Stimulated activated CD8-positive, alpha-beta memory T cell treated with anti-CD3 and anti-CD28 coated beads, Interleukin-7, amount 100 ng/mL, for 1 hour (primary cell): ENCODE measurements around the gene CAPSL.
"Not testable (repeated sequence)": the region's sequence is repeated elsewhere in the genome, so short reads cannot be mapped to it uniquely, and the experiment has no call there.

Source experiments
- DNase-seq, 2 donors: peaks; one replicate each; pipeline ENCODE4 v3.0.0-alpha.2; 2020; ENCODE audit warnings: low read depth in 2 of 2

CAPSL gene

DNA sequence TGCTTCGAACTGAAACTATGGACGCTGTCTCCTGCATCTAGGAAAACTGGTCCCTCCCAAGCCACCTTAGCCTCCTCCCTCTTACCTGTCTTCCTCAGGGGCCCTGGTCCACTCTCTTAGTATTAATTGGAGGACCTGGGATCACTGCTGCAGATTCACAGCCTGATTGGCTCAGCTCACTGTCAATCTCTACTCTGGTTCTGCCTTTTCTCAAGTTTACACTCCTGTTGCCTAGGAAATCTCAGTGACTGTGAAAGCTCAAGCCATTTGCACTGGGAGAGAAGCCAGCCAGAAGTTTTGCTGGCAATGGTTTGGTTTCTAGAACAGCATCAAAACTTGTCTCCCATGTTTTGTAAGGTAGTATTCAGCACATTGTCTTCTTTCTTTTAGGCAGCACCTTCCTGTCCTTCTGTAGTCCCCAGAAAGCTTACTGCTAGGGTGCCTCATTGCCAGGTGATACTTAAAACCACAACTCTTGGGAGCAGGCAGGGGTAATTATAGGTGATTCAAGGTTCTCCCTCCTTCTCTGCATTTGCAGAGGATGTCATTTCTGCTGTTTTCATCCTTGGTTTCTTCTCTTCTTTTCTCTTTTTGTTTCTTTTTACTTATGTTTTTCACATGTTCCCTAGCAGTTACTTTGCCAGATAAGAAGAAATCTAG is at the start of gene CAPSL:
Gene CAPSL, minus strand, starts transcription at position 55 of the 660 bp plus-strand sequence. CDS start 17,502 bp downstream, outside the sequence.
- DNase-seq = no peak

DNA sequence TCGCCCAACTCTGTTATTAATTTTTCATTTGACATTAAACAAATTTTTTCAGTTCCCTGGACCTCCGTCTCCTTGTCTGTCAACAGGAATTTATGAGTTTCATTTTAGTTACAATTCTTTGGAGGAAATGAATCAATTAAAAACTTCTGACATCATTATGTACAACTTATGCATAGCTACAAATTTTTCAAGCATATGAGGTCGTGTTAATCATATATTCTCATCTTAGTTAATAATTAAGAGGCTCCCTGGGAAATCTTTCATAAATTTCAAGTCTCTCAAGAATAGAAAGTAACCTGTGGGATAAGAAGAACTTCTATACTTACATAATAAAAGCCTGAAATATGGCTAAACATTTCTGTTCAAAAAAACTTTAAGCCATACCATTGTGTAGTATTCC is 49.4 kb upstream of the CAPSL start:
- DNase-seq = no peak

DNA sequence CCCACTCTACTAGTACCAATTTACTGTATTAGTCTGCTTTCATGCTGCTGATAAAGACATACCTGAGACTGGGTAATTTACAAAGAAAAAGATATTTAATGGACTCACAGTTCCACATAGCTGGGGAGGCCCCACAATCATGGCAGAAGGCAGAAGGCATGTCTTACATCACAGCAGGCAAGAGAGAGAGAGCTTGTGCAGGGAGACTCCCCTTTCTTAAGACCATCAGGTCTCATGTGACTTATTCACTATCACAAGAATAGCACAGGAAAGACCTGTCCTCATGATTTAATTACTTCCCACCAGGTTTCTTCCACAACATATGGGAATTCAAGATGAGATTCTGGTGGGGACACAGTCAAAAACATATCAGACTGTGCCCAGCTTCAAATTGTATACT is 41.3 kb upstream of the CAPSL start:
- no peak for DNase-seq

DNA sequence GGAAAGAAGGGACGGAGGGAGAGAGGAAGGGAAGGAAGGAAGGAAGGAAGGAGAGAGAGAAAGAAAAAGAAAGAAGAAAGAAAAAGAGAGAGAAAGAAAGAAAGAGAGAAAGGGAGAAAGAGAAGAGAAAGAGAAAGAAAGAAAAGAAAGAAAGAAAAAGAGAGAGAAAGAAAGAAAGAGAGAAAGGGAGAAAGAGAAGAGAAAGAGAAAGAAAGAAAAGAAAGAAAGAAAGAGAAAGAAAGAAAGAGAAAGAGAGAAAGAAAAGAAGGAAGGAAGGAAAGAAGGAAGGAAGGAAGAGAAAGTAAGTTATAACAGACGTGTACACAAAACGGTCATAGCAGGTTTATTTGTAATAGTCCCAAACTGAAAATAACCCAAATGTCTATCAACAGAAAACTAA is 38.4 kb upstream of the CAPSL start:
- DNase-seq = not testable (repeated sequence)

DNA sequence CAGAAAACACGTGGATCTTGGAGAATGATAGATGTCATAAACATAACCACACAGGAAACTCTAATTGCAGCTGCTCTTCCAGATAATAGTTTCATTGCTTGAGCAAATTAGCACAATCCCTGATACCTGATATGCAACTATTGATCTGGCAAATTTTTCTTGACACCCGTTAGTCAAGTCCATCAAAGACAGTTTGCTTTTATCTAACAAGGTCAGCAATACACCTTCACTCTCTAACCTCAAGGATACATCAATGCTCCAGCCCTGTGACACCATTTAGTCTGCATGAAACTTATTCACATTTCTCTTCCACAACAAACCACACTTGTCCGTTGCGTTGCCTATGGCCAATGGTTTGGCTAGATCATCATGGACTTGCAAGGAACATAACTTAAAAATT is 36.1 kb upstream of the CAPSL start:
- DNase-seq = no peak

DNA sequence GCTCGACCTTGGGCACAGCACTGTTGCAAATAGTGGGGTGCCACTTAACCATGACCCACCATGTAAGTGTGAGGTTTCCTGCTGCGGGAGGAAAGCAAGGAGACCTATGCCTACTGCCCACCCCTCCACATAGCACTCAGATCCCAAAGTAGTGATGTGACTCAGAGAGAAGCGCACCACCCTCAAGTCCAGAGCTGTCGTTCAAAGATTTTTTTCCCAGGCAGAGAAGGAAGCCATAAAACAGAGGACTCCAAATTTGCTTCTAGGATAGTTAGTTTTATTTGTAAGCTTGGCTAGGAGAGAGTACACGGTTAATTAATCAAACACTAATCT is 33.4 kb upstream of the CAPSL start:
- no peak for DNase-seq

DNA sequence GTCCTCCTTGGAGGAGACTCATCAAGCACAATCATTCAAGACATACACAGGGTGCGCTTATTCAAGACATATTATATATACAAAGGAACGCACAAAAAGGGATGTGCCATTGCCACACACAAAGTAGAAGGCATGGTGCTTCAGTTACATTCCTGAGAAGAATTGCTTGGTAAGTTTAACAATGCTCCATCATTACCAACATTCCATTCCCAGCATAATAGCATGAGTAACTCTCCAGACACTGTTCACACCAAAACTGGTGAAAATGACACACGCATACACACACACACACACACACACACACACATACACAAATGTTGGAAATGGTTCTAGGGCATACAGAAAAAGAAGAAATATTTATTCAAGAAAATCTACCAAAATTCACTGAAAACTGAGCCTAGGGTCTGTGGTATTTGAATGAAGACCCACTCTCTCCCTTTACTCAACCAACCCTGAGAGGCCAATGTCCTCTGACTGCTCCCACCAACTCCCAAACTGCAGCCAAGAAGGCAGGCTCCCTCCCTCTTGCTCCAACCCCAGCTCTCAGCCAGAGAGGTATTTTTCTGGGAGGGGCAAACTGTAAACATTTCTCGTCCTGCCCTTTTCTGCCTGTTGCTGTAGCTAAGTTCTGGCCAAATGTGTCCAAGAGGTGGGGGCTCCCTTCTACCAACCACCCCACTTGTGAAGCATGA is 32.9 kb upstream of the CAPSL start:
- DNase-seq = no peak

DNA sequence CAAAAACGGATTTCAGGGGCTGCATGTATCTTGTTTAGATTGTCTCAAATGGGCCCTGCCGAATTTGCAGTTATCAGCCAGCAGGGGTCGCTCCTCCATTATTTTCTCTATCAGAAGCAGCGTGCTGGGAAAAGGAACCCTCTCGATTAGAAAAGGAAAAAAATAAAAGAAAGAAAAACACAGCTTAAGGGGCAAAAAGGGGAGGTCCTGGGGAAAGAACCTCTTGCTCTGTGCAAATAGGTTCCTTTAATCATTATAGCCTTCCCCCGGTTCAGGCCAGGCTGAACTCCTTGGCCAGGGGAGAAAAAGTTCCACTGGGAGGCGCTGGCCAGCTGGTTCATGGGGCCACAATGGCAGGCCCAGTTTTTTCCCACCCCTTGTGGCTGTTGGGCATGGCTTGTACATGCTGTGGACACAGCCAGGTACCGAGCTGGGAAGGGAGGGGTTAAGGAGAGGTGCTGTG is 25.0 kb upstream of the CAPSL start:
- DNase-seq = no peak

DNA sequence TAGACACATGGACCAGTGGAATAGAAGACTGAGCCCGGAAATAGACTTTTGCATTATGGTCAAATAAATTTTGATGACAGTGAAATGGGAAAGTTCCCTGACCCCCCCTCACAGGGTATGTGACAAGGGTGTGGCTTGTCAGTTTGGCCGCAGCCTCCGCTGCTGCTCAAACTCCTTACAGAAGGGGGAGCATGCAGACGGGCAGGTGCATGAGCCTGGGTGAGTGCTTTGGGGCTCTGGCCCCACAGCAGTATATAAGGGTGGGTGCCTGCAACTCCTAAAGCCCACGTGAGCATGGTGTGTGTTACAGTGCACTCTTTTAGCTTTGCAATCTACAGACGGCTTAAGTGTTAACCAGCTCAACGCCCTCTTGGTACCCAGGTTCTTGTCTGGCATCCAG is 21.9 kb upstream of the CAPSL start:
- no peak for DNase-seq

DNA sequence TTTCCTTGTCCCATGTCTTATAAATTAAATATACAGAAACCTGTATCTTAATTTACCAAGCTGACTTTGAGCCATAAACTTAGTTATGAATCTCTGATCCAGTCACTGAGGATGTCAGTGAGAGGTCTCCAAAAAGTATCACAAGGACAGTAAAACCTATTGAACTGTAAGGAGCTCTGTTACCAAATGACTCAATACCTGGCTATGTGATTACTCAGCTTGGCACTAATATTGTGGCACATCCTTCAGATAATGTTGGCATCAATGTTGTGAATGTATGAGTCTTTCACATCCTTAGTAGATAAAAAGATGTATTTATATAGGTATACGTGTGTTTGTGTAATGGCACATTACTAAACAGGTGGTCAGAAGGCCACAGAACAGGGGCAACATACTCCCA is 18.0 kb upstream of the CAPSL start:
- DNase-seq = no peak

DNA sequence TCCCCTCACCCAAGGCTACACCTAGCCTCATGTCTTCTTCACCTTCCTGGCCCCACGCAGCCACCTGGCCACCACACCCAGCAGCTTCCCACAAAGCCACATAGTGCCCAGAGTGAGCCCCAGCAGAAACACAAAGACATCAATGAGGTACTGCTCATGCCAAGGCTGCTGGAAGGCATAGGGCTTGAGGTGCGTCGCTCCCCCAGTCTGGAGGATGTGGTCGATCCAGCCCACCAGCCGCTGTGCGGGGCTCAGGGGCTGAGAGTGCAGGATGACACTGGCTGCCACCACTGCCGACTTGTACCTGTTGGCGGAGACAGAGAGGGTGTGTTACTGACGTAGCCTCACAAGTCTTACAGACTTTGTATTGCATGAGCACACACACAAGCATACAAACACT is 15.8 kb upstream of the CAPSL start:
- no peak for DNase-seq

DNA sequence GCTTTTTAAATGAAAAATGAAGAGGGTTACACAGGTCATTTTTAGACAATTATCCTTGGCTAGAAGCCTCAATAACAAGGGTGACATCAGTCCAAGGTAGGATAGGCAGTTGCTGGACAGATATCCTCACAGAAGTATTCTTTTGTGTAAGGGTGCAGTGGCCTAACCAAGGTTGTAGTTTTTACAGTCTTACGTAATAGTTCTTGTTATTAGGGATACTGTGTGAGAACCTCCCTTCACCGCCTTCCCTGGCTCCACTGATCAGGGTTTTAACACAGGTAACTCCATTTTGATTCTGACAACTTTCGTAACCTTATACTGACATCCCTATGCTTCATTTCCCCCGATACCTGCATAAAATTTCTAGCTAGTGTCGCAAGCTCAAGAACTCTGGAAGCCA is 8.7 kb upstream of the CAPSL start:
- DNase-seq = no peak

DNA sequence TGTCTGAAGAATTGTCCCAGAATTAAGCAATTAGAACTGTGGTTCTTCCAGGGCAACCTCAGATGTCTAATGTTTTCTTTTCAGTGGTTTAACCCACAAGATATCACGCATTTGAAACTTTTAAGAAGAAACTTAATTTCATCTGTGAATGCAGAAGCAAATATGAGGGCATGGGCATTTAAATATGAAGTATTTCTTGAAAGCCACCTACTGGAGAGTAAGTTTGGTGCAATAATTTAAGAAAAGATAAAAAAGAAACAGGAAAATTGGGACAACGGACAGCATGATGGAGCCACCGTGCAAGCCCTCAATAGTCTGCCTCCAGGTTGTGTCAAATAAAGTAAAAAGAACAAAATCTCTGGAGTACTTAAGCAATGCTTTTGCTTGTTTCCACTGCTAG is 1.2 kb upstream of the CAPSL start:
- DNase-seq = no peak

DNA sequence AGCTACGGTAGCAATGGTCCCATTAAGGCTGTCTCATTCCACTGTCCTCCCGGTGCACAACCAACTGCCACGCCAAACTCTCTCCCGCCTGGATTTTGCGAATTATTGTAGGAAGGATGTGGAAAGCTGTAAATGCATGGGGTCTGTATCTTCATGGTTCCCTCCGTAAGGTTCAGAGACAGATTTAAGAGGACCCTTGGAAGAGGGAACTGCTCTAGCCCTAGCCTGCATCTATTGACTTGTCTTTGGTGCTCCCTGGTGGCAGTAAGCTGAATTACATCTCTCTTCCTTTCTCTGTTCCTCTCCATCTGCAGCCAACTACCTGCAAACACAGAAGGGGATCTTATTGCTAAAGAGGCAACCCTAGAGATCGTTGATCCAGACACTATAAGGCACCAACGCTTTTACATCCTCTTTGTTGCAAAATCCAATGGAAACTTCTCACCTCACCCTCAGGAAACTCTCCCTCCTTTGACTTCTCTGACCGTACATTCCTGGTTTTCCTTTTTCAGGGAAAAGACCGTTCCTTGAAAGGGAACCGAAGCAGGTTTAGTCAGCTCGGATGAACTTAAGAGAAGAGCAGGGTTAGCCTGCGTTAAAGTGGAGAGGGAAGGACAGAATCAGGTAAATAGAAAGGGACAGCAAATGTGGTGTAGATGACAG is 11.9 kb downstream of the CAPSL start:
- peak in 1 of 2 donors; percentile 32 for DNase-seq

DNA sequence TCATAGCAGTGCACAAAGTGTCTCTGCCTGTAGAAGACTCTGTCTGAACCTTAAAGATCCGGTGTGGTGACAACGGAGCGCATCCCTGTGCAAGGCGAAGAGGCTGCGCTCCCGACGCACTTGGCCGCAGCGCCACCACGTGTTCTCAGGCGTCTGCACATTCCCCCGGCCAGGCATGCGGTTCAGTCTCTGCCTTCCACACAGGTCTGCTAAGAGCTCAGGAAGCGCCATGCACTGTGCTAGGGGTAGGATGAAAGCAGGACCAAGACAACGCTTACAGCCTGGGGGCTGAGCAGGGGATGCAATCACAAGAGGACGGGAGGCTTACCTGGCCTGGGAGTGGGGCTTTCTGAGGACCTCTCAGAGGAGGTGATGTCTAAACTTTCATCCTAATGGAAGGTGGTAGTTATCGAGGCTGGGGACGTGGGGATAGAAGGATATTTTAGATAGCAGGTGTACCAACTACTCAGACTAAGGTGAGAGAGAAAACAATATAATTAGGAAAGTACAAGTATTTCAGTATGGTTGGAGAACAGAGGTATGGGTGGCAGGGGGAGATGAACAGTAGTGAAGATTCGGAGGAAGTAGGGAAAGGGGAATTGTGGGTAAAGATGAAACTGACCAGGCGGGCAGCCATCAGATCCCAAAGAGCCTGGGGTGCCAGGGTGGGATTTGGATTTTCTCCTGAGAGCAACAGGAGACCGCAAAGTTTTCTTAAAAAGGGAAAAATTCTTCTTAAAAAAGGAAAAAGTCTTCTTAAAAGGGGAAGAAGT is 13.3 kb downstream of the CAPSL start:
- DNase-seq = peak; percentile 67

DNA sequence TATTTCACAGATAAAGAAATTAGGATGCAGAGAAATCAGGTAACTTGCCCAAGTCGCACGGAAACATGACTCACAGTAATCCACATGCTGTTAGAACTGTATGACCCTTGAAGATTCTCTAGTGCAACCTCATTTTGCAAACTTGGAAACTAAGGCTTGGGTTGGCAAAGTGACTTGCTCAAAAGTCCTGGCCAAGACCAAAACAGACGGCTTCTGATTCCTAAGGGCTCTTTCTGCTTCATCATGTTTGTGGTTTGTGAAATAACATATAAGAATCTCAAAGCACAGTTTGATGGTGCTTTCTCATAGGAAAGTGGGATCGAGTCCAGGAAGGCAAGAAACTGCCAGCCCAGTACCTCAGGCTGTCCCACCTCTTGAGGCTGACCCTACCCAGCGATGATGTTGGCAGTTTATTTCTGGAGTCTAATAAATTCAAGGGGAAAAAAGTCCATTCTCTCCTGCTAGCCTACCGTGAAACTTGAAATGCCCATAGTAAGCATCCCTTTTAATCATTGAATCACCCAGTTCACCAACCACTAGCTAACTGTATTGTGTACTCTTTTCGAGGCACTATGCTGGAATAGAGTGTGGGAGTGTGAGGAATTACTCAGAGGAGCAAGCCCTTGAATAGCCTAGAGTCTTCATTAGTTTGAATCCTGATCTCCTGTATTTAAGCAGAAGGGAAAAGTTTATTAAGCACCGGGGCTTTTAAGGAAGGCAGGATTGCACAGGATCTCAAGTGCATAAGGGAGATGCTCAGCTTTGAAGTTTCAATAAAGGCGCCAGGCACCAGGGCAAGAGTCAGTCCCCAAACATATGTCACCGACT is 14.1 kb downstream of the CAPSL start:
- DNase-seq = no peak

DNA sequence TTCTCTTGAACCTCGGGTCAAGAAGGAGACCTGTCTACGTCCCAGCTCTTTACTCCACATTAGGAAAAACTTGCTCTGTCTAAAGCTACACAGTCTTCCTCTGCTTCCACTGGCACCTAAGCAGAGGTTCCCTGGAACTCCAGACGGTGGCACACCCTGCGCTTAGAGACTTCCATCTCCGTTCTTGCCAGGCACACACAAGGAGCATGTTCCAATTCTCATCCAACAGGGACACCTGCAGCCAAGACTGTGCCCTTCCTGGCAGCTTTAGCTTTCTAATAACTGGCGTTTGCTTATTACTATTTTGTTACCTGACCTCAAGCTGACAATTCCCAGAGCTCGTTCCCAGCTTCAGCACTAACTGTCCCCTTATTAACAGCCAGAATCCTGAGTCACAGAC is 16.0 kb downstream of the CAPSL start:
- no peak for DNase-seq

DNA sequence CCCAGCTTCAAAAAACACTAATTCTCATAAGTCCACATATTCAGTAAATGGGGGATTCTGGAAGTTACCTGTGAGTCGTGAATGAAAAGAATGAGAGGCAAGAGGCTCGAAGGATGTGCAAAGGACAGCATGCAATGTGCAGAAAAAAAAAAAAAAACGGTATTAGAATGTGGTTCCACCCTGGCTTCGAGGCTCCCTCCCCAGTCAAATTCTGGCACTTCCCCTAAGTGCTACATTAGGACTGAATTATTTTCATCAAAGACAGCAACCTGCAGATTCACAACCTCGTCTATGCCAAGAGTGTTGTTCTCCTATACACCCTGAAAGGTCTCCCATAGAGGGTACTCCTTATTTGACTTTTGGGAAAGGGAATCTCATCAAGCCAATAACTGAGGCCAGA is 16.5 kb downstream of the CAPSL start:
- DNase-seq = no peak

DNA sequence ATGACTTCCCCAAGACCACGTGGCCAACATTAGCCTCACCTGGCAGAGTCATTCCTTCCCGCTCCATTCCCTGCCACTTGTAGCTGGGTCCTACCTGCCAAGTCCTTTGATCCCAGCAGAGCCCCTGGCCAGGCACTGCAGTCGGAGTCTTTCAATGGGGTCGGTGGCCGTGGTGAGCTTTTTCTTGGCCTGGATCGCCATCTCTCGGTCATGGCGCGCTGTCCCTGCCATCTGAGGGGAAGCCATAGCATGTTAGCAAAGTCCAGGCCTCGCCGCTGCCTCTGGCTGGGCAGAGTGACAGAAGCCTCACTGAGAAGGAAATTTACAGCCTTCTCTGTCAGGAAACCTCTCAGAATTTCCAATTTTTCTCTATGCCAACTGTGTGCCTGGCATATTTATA is 17.5 kb downstream of the CAPSL start:
- DNase-seq = no peak

DNA sequence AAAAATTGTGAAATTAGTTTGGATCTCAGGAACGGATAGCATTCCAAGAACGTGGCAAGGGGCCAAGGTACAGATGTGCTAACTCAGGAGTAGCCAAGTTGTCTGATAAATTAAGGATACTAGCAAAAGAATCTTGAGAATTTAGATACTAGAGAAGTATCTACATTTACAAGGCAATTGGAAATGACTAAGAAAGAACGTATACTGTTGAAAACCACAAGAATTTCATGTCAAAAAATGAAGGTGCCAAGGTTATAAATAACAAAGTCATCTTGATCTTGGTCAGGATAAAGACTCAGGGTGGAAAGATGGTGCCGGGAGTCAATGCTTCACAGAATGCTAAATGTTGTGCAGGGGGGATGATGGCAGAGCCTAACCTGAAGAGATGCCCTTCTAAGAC is 19.2 kb downstream of the CAPSL start:
- DNase-seq = no peak

DNA sequence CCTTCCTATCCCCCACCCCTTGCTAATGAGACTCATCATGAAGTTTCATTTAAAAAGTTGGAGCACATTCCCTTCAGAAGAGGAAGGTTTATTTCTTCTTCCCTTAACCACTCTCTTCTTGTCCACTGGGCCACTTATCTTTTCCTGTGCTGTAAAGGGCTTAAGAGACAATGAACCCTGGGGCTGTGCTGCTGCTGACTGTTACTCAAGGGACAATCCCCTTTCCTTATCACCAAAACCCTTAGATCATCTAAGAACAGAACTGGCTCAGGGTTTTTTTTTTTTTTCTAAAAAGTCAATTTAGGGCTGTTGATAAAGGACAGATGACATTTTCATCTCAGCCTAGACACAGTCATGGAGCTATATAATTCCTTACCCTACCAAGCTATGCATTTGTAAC is 29.6 kb downstream of the CAPSL start:
- DNase-seq = no peak

DNA sequence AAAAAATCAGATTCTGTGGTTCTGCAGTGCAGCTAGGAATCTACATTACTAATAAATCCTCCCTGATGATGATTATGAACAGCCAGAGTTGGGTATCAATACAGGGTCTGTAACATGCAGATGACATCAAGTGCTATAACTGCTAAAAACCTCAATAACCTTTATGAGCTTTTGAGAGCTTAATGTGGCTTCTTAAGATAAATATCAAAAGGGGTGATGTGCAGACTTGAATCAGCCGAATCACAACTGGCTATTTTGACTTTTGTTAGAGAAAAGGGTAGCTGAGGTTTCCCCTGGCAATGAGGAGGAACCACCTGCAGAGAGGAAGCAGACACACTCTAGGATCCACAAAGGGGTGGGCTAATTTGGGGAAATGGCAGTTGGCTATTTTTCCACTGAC is 30.2 kb downstream of the CAPSL start:
- no peak for DNase-seq
